H1 (cell line): ENCODE results near the gene NR5A1. TPM values are rescaled to one million over a fixed set of nuclear protein-coding genes. Genes with fewer than 3 reads are reported as not detected.

Experiments
- CTCF ChIA-PET: fragments of 300-600 bp; sonication (Branson Sonifier 250); formaldehyde crosslinking; loops from one replicate; lab custom pipeline; 2021; ENCODE audit not compliant: partially characterized antibody; lab: Charles Lee
- POLR2A ChIA-PET: fragments of 300-600 bp; sonication (Branson Sonifier 250); formaldehyde crosslinking; loops from one replicate; lab custom pipeline; 2021; ENCODE audit warnings: inconsistent platforms; ENCODE audit not compliant: partially characterized antibody; lab: Charles Lee
- DNase-seq, 2 experiments: peaks; one replicate each; pipeline versions ENCODE4 v3.0.0 to v3.0.0-alpha.2; 2010 to 2022; ENCODE audit warnings: low spot score in 2 of 2, low read depth in 1 of 2, mixed read lengths in 1 of 2
- FAIRE-seq: peaks from 2 replicates; lab custom pipeline; 2011; peaks lifted over from hg19 to GRCh38; lab: Jason Lieb, UNC
- H2AFZ ChIP-seq: 2 replicates; pipeline ENCODE4 v1.8.1; 2012; ENCODE audit warnings: low read length, inconsistent platforms
- H2AK5ac ChIP-seq: 2 replicates; pipeline ENCODE4 v1.6.1; 2013; ENCODE audit warnings: low read depth, low read length
- H2BK120ac ChIP-seq: replicated peaks from 2 replicates; pipeline ENCODE3; 2013; ENCODE audit warnings: low read depth, low read length, inconsistent platforms
- H2BK12ac ChIP-seq: 2 replicates; pipeline ENCODE4 v1.6.1; 2013; ENCODE audit warnings: low read depth, low read length
- H2BK15ac ChIP-seq: 2 replicates; pipeline ENCODE4 v1.6.1; 2013; ENCODE audit warnings: low read length
- H2BK20ac ChIP-seq: 2 replicates; pipeline ENCODE4 v1.6.1; 2013; ENCODE audit warnings: low read length
- H2BK5ac ChIP-seq: 2 replicates; pipeline ENCODE4 v1.6.1; 2013; ENCODE audit warnings: low read depth, low read length
- H3K14ac ChIP-seq: 2 replicates; pipeline ENCODE4 v1.6.1; 2013; ENCODE audit warnings: inconsistent platforms; ENCODE audit not compliant: insufficient read length
- H3K18ac ChIP-seq: 2 replicates; pipeline ENCODE4 v1.6.1; 2013; ENCODE audit warnings: low read length; ENCODE audit errors: extremely low read depth
- H3K23ac ChIP-seq: 2 replicates; pipeline ENCODE4 v1.6.1; 2013; ENCODE audit warnings: inconsistent platforms; ENCODE audit not compliant: insufficient read length
- H3K23me2 ChIP-seq: 2 replicates; pipeline ENCODE4 v1.6.1; 2013; ENCODE audit warnings: low read depth, low read length
- H3K27ac ChIP-seq: 2 replicates; pipeline ENCODE4 v1.6.1; 2011; ENCODE audit warnings: low read depth, low read length, inconsistent platforms
- H3K27me3 ChIP-seq, 4 experiments: replicated peaks in 1 of 4; 1 replicate in 1 of 4; 2 replicates in 3 of 4; pipeline versions ENCODE4 v1.6.1 to v1.8.1; 2011 to 2013; ENCODE audit warnings: low read length in 3 of 4, mild to moderate bottlenecking in 3 of 4, inconsistent platforms in 2 of 4, mixed read lengths in 2 of 4, moderate library complexity in 1 of 4; ENCODE audit not compliant: control insufficient read depth in 3 of 4, insufficient read depth in 3 of 4; ENCODE audit errors: extremely low read depth in 1 of 4
- H3K36me3 ChIP-seq, 4 experiments: 2 replicates each; pipeline versions ENCODE4 v1.6.1 to v1.8.1; 2011 to 2013; ENCODE audit warnings: mild to moderate bottlenecking in 4 of 4, low read length in 3 of 4, moderate library complexity in 2 of 4, control low read depth in 1 of 4, inconsistent platforms in 1 of 4; ENCODE audit not compliant: insufficient read depth in 4 of 4, control insufficient read depth in 2 of 4
- H3K4ac ChIP-seq: replicated peaks from 2 replicates; pipeline ENCODE3; 2013; ENCODE audit warnings: low read length, low read depth, mixed read lengths, inconsistent platforms; ENCODE audit not compliant: insufficient read length
- H3K4me1 ChIP-seq, 4 experiments: replicated peaks in 1 of 4; 1 replicate in 1 of 4; 2 replicates in 3 of 4; pipeline versions ENCODE4 v1.6.1 to v1.8.1; 2011 to 2013; ENCODE audit warnings: low read length in 3 of 4, inconsistent platforms in 2 of 4, mixed read lengths in 1 of 4; ENCODE audit not compliant: insufficient read depth in 4 of 4, control insufficient read depth in 3 of 4
- H3K4me2 ChIP-seq, 2 experiments: 2 replicates each; pipeline versions ENCODE4 v1.6.1 to v1.8.1; 2011 to 2013; ENCODE audit warnings: low read depth in 2 of 2, low read length in 2 of 2, control low read depth in 1 of 2, inconsistent platforms in 1 of 2, mild to moderate bottlenecking in 1 of 2; ENCODE audit not compliant: insufficient read depth in 1 of 2
- H3K4me3 ChIP-seq, 4 experiments: fragments of 200-600, 300-600 bp in 1 of 4; sonication (generic), shearing (Covaris generic), sonication (Bioruptor Twin) in 1 of 4; 2 replicates each; pipeline versions ENCODE4 v1.5.1 to v1.8.1; 2011 to 2016; ENCODE audit warnings: low read length in 4 of 4, low read depth in 3 of 4, control low read depth in 2 of 4, inconsistent platforms in 2 of 4, mild to moderate bottlenecking in 2 of 4, mixed read lengths in 1 of 4, moderate library complexity in 1 of 4; ENCODE audit not compliant: insufficient read depth in 2 of 4; ENCODE audit errors: extremely low read depth in 1 of 4
- H3K56ac ChIP-seq: replicated peaks from 2 replicates; pipeline ENCODE3; 2013; ENCODE audit warnings: low read depth, mild to moderate bottlenecking, mixed read lengths, low read length, inconsistent platforms; ENCODE audit not compliant: insufficient read length
- H3K79me1 ChIP-seq: 2 replicates; pipeline ENCODE4 v1.6.1; 2013; ENCODE audit warnings: low read depth, low read length, control low read depth
- H3K79me2 ChIP-seq, 2 experiments: 2 replicates each; pipeline versions ENCODE4 v1.6.1 to v1.8.1; 2012 to 2013; ENCODE audit warnings: low read length in 2 of 2, mild to moderate bottlenecking in 2 of 2, inconsistent platforms in 1 of 2; ENCODE audit not compliant: insufficient read depth in 2 of 2, control insufficient read depth in 1 of 2
- H3K9ac ChIP-seq, 4 experiments: replicated peaks in 1 of 4; 1 replicate in 1 of 4; 2 replicates in 3 of 4; pipeline versions ENCODE4 v1.6.1 to v1.8.1; 2011 to 2013; ENCODE audit warnings: low read depth in 3 of 4, low read length in 3 of 4, control low read depth in 2 of 4, mild to moderate bottlenecking in 2 of 4, moderate library complexity in 2 of 4, inconsistent platforms in 1 of 4; ENCODE audit errors: extremely low read depth in 1 of 4
- H3K9me3 ChIP-seq, 2 experiments: 2 replicates each; pipeline versions ENCODE4 v1.6.1 to v1.8.1; 2012 to 2013; ENCODE audit warnings: mild to moderate bottlenecking in 2 of 2, moderate library complexity in 2 of 2, control low read depth in 1 of 2, inconsistent platforms in 1 of 2, low read depth in 1 of 2, low read length in 1 of 2, mixed read lengths in 1 of 2; ENCODE audit not compliant: insufficient read depth in 2 of 2
- H4K20me1 ChIP-seq, 2 experiments: replicated peaks in 1 of 2; 2 replicates each; pipeline versions ENCODE3 to v1.8.1; 2011 to 2013; ENCODE audit warnings: inconsistent platforms in 2 of 2, low read length in 2 of 2, mild to moderate bottlenecking in 1 of 2; ENCODE audit not compliant: insufficient read depth in 2 of 2, control insufficient read depth in 1 of 2
- H4K5ac ChIP-seq: 2 replicates; pipeline ENCODE4 v1.6.1; 2013; ENCODE audit warnings: low read length, low read depth, mixed read lengths, inconsistent platforms; ENCODE audit not compliant: insufficient read length
- H4K8ac ChIP-seq: 2 replicates; pipeline ENCODE4 v1.8.0; 2013; ENCODE audit warnings: mild to moderate bottlenecking, moderate library complexity, low read length, inconsistent platforms; ENCODE audit not compliant: insufficient read depth; ENCODE audit errors: extremely low read depth
- H4K91ac ChIP-seq: replicated peaks from 2 replicates; pipeline ENCODE3; 2013; ENCODE audit warnings: low read length, mixed read lengths, inconsistent platforms; ENCODE audit not compliant: insufficient read length
- CBX5 ChIP-seq: fragments of 300-800, 300-1000 bp; sonication (generic); IDR thresholded peaks from 2 replicates; pipeline ENCODE4 v1.7.1; 2016; ENCODE audit warnings: antibody characterized with exemption, low read length, low read depth
- CEBPB ChIP-seq: IDR thresholded peaks from 2 replicates; pipeline ENCODE4 v1.6.1; 2012; ENCODE audit warnings: low read depth, low read length
- CTCF ChIP-seq, 3 experiments: IDR thresholded peaks; 1 replicate in 2 of 3; 2 replicates in 1 of 3; pipeline versions ENCODE4 v1.5.1 to v1.6.1; 2011; ENCODE audit warnings: low read length in 3 of 3, mild to moderate bottlenecking in 3 of 3, inconsistent platforms in 2 of 3, low read depth in 1 of 3, moderate library complexity in 1 of 3; ENCODE audit not compliant: insufficient read depth in 1 of 3; ENCODE audit errors: control extremely low read depth in 1 of 3
- EGR1 ChIP-seq: IDR thresholded peaks from 2 replicates; pipeline ENCODE4 v1.6.1; 2011; ENCODE audit warnings: low read depth, low read length, borderline replicate concordance
- NANOG ChIP-seq: IDR thresholded peaks from 2 replicates; pipeline ENCODE4 v1.6.1; 2011; ENCODE audit warnings: low read length, low read depth, mild to moderate bottlenecking, inconsistent platforms; ENCODE audit not compliant: insufficient read depth, poor library complexity, severe bottlenecking
- POLR2AphosphoS5 ChIP-seq: IDR thresholded peaks from 2 replicates; pipeline ENCODE4 v1.6.1; 2011; ENCODE audit warnings: low read depth, low read length
- RAD21 ChIP-seq, 2 experiments: IDR thresholded peaks in 1 of 2; conservative IDR thresholded peaks in 1 of 2; 2 replicates each; pipeline ENCODE4 v1.6.1; 2011; ENCODE audit warnings: low read depth in 2 of 2, low read length in 2 of 2, improper control_type of control experiment in 1 of 2, inconsistent platforms in 1 of 2, mild to moderate bottlenecking in 1 of 2, moderate library complexity in 1 of 2
- RNF2 ChIP-seq: fragments of 200-900, 300-1000 bp; sonication (generic); IDR thresholded peaks from 2 replicates; pipeline ENCODE4 v1.7.1; 2016; ENCODE audit warnings: borderline replicate concordance, low read depth, mild to moderate bottlenecking, antibody characterized with exemption, low read length; ENCODE audit not compliant: poor library complexity, severe bottlenecking; ENCODE audit errors: missing control alignments
- SIRT6 ChIP-seq: IDR thresholded peaks from one replicate; pipeline ENCODE4 v1.7.1; 2012; ENCODE audit warnings: low read length, inconsistent platforms
- WGBS, 2 experiments: shearing (Covaris generic) in 1 of 2; methylation state at CpG; one replicate each; pipeline versions ENCODE4 v1.1.6 to v1.1.7; 2013 to 2015; ENCODE audit warnings: low lambda C conversion rate in 2 of 2, mixed read lengths in 2 of 2, inconsistent platforms in 1 of 2, low coverage in 1 of 2, missing lambda C conversion rate in 1 of 2; ENCODE audit not compliant: insufficient replicate concordance in 2 of 2, insufficient coverage in 1 of 2, insufficient read length in 1 of 2; ENCODE audit errors: extremely low coverage in 1 of 2, missing lambda C conversion rate in 1 of 2; 5-methylcytosine and 5-hydroxymethylcytosine counted together
- polyA plus RNA-seq, 7 experiments: library from polyadenylated mRNA; depleted of rRNA in 3 of 7; stranded (reverse) in 5 of 7; unstranded in 2 of 7; fragments of >200 nt in 5 of 7; fragments of 200-250 nt in 2 of 7; gene quantifications; 1 replicate in 5 of 7; 2 replicates in 1 of 7; 4 replicates in 1 of 7; pipeline versions ENCODE4 v1.2.1 to v1.2.3, GENCODE V29; 2011 to 2013; ENCODE audit warnings: missing spikeins in 2 of 7, mixed read lengths in 2 of 7
- total RNA-seq: library from RNA; stranded (reverse); fragmentation: NEBNext Ultra II Directional; extraction: Animal tissue kit (Norgen Biotek cat#: 25700); gene quantifications from 2 replicates; pipeline ENCODE4 v1.2.1, GENCODE V29; 2021

NR5A1 gene
- total and polyA plus RNA-seq, 2 of the 8 experiments (the other 6 are each of a cell fraction or from before 2014, with no cell fraction given): 0.29 to 0.58 TPM

GRCh38 chr9:124532897-124533296 is 25.7 kb upstream of the NR5A1 start:
- H2BK20ac ChIP-seq: no peak overlapping the region
- no peak overlapping the region for H3K18ac ChIP-seq
- H3K9me3 ChIP-seq: no peaks in the 10 kb centered on the region
- POLR2A ChIA-PET: interaction anchor here (0.9 to 1.5 kb wide), 2 partner anchors 12 to 20 kb away, joined by 3 to 5 read pairs; no protein-coding TSS in a partner anchor
- H2BK15ac ChIP-seq: no peak overlapping the region
- no peak overlapping the region for H3K56ac ChIP-seq
- H4K20me1 ChIP-seq: peaks cover 2% of the 10 kb centered on the region in 2 experiments
- H3K27me3 ChIP-seq: no peaks in the 10 kb centered on the region
- H3K14ac ChIP-seq: no peak overlapping the region
- H3K36me3 ChIP-seq: peaks cover 12 to 29% (median 25%) of the 10 kb centered on the region in 4 experiments
- no peak overlapping the region for H3K23ac ChIP-seq
- H3K9ac ChIP-seq: no peak overlapping the region
- H3K79me2 ChIP-seq: no peaks in the 10 kb centered on the region
- H2BK5ac ChIP-seq: no peak overlapping the region
- H3K4me3 ChIP-seq: no peak overlapping the region
- TF ChIP-seq RAD21 (IDR thresholded peaks at IDR 0.05 in 1 of 2, conservative IDR thresholded peaks at IDR 0.05 in 1 of 2; ENCODE audit: low read depth in 2 of 2, low read length in 2 of 2): peak in 1 of 2 experiments; percentile 20; a peak in 1 of 4 replicates
- TF ChIP-seq SIRT6: no peak
- no peak for TF ChIP-seq POLR2AphosphoS5
- TF ChIP-seq NANOG: no peak
- no peak for TF ChIP-seq RNF2
- peak; percentile 11 to 31 (median 21); a peak in 3 of 4 replicates for TF ChIP-seq CTCF (IDR thresholded peaks at IDR 0.05; ENCODE audit: control extremely low read depth in 1 of 3, insufficient read depth in 1 of 3, low read depth in 1 of 3, low read length in 3 of 3)
- no peak for TF ChIP-seq CEBPB
- TF ChIP-seq EGR1: no peak
- TF ChIP-seq CBX5: no peak
- TF ChIP-seq, all 59 proteins: peak for 2
- Histone ChIP-seq H2BK12ac (no peak overlapping the region), H2AK5ac (no peak overlapping the region), H4K5ac (no peak overlapping the region), H2AFZ (no peak overlapping the region), H3K4ac (no peak overlapping the region), H3K4me1 (no peaks in the 10 kb centered on the region), H3K4me2 (no peak overlapping the region), H3K23me2 (no peaks in the 10 kb centered on the region), H3K79me1 (no peaks in the 10 kb centered on the region), H3K27ac (no peak overlapping the region), H2BK120ac (no peak overlapping the region), H4K91ac (no peak overlapping the region), H4K8ac (no peak overlapping the region)
- no peak for DNase-seq
- CTCF ChIA-PET: interaction anchor here (0.5 to 9.8 kb wide), 13 partner anchors 10 to 283 kb away, joined by 3 to 234 read pairs (median 4); no protein-coding TSS in a partner anchor
- no peak for FAIRE-seq
- 82% methylated on average over 2 of the region's 2 CpGs; no CpG with 5 or more reads in 1 of the 2 experiments for WGBS, 2 experiments
